ENCODE data around the gene TMEM131. TPM values are rescaled to one million over a fixed set of nuclear protein-coding genes. Genes with fewer than 3 reads are reported as not detected.
A peak's percentile ranks its signal among the peaks of the same experiment; 100 is the strongest.

TMEM131 gene
- total RNA-seq, 1 donor from 2014 or later, result 36.4 TPM

DNA sequence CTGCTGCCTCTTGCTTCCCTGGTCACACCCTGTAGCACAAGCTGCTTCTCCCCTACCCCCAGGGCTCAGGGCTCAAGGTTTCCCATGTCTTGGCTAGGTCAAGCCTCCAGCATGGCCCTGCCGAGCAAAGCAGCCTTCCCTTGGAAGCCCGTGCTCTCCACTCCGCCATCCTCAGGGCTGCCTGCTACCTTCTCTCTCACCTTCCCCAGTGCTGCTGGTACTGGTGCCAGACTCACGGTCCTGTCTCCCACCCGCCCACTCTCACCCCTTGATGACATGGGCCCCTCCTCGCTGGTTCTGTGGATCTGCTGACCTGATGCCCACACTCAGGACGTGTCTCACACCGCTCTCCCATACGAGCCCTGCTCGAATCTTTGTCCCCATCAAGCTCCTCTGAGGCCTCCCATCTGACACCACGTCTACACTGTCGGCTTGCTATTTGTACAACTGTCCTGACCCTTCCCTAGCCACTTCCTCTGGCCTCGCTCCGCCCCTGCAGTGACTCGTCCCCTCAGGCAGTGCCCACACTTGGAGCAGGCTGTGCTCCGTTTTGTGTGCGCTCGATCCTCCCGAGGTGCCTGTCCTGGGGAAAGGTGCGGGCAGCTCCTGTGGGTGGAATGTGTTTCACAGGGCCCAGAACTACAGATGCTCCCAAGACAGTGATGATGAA lies 232.4 kb downstream of the TMEM131 start:
- H3K36me3 Mint-ChIP-seq (ENCODE audit: unreplicated experiment), result peaks cover 50% of the 10 kb centered on the region
- no peaks in the 10 kb centered on the region for H3K27me3 Mint-ChIP-seq (ENCODE audit: unreplicated experiment)
- no peak overlapping the region for H3K4me3 Mint-ChIP-seq (ENCODE audit: unreplicated experiment)
- peak; percentile 79 for DNase-seq (ENCODE audit: extremely low spot score, unreplicated experiment)
- H3K9me3 Mint-ChIP-seq (ENCODE audit: unreplicated experiment), result no peaks in the 10 kb centered on the region
- H3K27ac Mint-ChIP-seq (ENCODE audit: unreplicated experiment), result peak overlapping the region; percentile 24
- H3K4me1 Mint-ChIP-seq (ENCODE audit: unreplicated experiment), result peaks cover 11% of the 10 kb centered on the region
- TF ChIP-seq, protein P1, sequence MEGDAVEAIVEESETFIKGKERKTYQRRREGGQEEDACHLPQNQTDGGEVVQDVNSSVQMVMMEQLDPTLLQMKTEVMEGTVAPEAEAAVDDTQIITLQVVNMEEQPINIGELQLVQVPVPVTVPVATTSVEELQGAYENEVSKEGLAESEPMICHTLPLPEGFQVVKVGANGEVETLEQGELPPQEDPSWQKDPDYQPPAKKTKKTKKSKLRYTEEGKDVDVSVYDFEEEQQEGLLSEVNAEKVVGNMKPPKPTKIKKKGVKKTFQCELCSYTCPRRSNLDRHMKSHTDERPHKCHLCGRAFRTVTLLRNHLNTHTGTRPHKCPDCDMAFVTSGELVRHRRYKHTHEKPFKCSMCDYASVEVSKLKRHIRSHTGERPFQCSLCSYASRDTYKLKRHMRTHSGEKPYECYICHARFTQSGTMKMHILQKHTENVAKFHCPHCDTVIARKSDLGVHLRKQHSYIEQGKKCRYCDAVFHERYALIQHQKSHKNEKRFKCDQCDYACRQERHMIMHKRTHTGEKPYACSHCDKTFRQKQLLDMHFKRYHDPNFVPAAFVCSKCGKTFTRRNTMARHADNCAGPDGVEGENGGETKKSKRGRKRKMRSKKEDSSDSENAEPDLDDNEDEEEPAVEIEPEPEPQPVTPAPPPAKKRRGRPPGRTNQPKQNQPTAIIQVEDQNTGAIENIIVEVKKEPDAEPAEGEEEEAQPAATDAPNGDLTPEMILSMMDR (IDR thresholded peaks at IDR 0.05), result no peak

DNA sequence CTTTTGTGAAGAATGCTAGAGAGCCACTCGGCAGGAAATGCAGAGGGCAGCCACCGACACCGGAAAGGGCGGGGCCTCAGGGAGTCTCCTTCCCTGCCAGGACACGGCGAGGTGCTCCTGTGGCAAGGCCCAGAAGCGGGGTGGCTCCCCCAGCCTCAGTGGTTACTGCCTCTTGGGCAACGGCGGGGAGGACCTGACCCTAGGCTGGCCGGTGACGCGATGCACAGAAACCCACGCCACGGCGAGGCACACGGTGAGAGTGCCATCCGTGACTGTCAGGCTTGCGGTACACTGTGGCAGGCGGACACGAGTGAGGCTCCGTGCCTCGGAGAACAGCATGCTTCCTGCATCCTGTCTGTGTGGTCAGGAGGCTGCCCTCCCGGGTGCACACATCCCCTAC lies 234.6 kb downstream of the TMEM131 start:
- Mint-ChIP-seq H3K27ac (ENCODE audit: unreplicated experiment) (no peak overlapping the region), H3K4me3 (ENCODE audit: unreplicated experiment) (no peak overlapping the region), H3K36me3 (ENCODE audit: unreplicated experiment) (peaks cover 55% of the 10 kb centered on the region), H3K27me3 (ENCODE audit: unreplicated experiment) (no peaks in the 10 kb centered on the region), H3K4me1 (ENCODE audit: unreplicated experiment) (peaks cover 9% of the 10 kb centered on the region), H3K9me3 (ENCODE audit: unreplicated experiment) (no peaks in the 10 kb centered on the region)
- TF ChIP-seq, protein P1 (IDR thresholded peaks at IDR 0.05), result no peak
- DNase-seq (ENCODE audit: extremely low spot score, unreplicated experiment), result peak; percentile 83

DNA sequence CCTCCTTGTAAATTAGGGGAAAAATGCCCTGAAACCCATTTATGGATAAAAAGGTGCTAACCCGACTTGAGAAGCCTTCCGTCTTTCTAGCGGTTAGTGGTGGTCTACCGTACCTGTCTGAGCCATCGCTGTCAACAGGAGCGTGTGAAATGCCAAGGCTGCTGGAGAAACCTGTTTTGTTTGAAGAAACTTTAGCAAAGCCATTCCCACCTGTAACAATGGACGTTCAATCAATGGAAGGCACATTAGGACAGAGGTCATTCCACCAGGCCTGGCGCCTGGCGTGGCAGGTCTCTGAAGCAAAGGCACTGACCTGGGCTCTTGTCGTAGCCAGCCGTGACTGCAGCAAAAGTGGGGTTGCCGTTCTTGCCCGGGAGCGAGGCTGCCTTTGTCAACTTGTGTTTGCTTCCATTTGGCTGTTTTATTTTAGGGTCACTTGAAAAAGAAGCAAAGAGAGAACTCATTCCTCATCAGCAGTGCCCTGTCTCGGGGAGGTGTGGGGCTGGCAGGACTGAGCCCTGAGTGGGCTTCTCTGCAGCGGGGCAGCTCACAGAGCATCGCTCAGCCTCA lies 235.2 kb downstream of the TMEM131 start:
- H3K4me3 Mint-ChIP-seq (ENCODE audit: unreplicated experiment), result no peak overlapping the region

GRCh38 chr2:97759727-97760407 lies 235.9 kb downstream of the TMEM131 start:
- TF ChIP-seq, protein P1 (IDR thresholded peaks at IDR 0.05), result no peak
- Mint-ChIP-seq H3K9me3 (ENCODE audit: unreplicated experiment) (no peaks in the 10 kb centered on the region), H3K27ac (ENCODE audit: unreplicated experiment) (no peak overlapping the region), H3K36me3 (ENCODE audit: unreplicated experiment) (peaks cover 48% of the 10 kb centered on the region), H3K4me1 (ENCODE audit: unreplicated experiment) (peaks cover 9% of the 10 kb centered on the region), H3K27me3 (ENCODE audit: unreplicated experiment) (no peaks in the 10 kb centered on the region), H3K4me3 (ENCODE audit: unreplicated experiment) (no peak overlapping the region)
- DNase-seq (ENCODE audit: extremely low spot score, unreplicated experiment), result no peak

More for the DNA sequence above, 235.2 kb downstream of the TMEM131 start:
- peaks cover 55% of the 10 kb centered on the region for H3K36me3 Mint-ChIP-seq (ENCODE audit: unreplicated experiment)
- TF ChIP-seq, protein P1 (IDR thresholded peaks at IDR 0.05), result no peak
- peaks cover 9% of the 10 kb centered on the region for H3K4me1 Mint-ChIP-seq (ENCODE audit: unreplicated experiment)
- DNase-seq (ENCODE audit: extremely low spot score, unreplicated experiment), result peak; percentile 51
- no peaks in the 10 kb centered on the region for H3K27me3 Mint-ChIP-seq (ENCODE audit: unreplicated experiment)
- no peaks in the 10 kb centered on the region for H3K9me3 Mint-ChIP-seq (ENCODE audit: unreplicated experiment)
- H3K27ac Mint-ChIP-seq (ENCODE audit: unreplicated experiment), result no peak overlapping the region

GRCh38 chr2:97758131-97758705 lies 237.5 kb downstream of the TMEM131 start:
- H3K27ac Mint-ChIP-seq (ENCODE audit: unreplicated experiment), result no peak overlapping the region
- H3K27me3 Mint-ChIP-seq (ENCODE audit: unreplicated experiment), result no peaks in the 10 kb centered on the region
- no peak overlapping the region for H3K4me3 Mint-ChIP-seq (ENCODE audit: unreplicated experiment)
- DNase-seq (ENCODE audit: extremely low spot score, unreplicated experiment), result no peak
- no peaks in the 10 kb centered on the region for H3K9me3 Mint-ChIP-seq (ENCODE audit: unreplicated experiment)
- TF ChIP-seq, protein P1 (IDR thresholded peaks at IDR 0.05), result no peak
- peaks cover 44% of the 10 kb centered on the region for H3K36me3 Mint-ChIP-seq (ENCODE audit: unreplicated experiment)
- no peaks in the 10 kb centered on the region for H3K4me1 Mint-ChIP-seq (ENCODE audit: unreplicated experiment)

All from osteocyte (in vitro differentiated cells).